HTR-8/SVneo (cell line): ENCODE measurements around the gene MAPKAPK5.
"Not testable (repeated sequence)": the region's sequence is repeated elsewhere in the genome, so short reads cannot be mapped to it uniquely, and the experiment has no call there.

Experiments
- DNase-seq: peaks from one replicate; pipeline ENCODE4 v3.0.0; 2011; ENCODE audit warnings: low spot score, mixed read lengths; ENCODE audit not compliant: insufficient read length
- FAIRE-seq: peaks from 2 replicates; lab custom pipeline; 2011; peaks lifted over from hg19 to GRCh38; lab: Jason Lieb, UNC

Gene MAPKAPK5

GRCh38 chr12:111826316-111826715 is 15.7 kb upstream of the MAPKAPK5 start:
- DNase-seq (no peak), FAIRE-seq (no peak)

- FAIRE-seq (no peak), DNase-seq (no peak)
These were observed 15.0 kb upstream of the MAPKAPK5 start for GRCh38 chr12:111826992-111827391.

GRCh38 chr12:111827907-111828306 is 14.1 kb upstream of the MAPKAPK5 start:
- DNase-seq (no peak), FAIRE-seq (no peak)

- FAIRE-seq (no peak), DNase-seq (no peak)
These were observed 13.6 kb upstream of the MAPKAPK5 start for GRCh38 chr12:111828338-111828979.

- DNase-seq, FAIRE-seq: not testable (repeated sequence)
These were observed 12.4 kb upstream of the MAPKAPK5 start for GRCh38 chr12:111829635-111830034.

GRCh38 chr12:111834740-111835386 is 7.2 kb upstream of the MAPKAPK5 start:
- FAIRE-seq, DNase-seq: not testable (repeated sequence)

- not testable (repeated sequence) for FAIRE-seq, DNase-seq
These were observed 6.4 kb upstream of the MAPKAPK5 start for GRCh38 chr12:111835531-111836181.

- no peak for FAIRE-seq
These were observed 3.7 kb upstream of the MAPKAPK5 start for GRCh38 chr12:111838353-111838752.

GRCh38 chr12:111840807-111841206 is 1.2 kb upstream of the MAPKAPK5 start:
- FAIRE-seq (no peak), DNase-seq (no peak)

More at GRCh38 chr12:111838353-111838752, 3.7 kb upstream of the MAPKAPK5 start:
- no peak for DNase-seq

GRCh38 chr12:111841236-111841749 is 735 bp upstream of the MAPKAPK5 start:
- DNase-seq (peak; percentile 10), FAIRE-seq (no peak)

- FAIRE-seq (no peak), DNase-seq (peak; percentile 17)
These were observed 748 bp downstream of the MAPKAPK5 start for GRCh38 chr12:111842556-111843396.

- DNase-seq = no peak
These were observed 4.0 kb downstream of the MAPKAPK5 start for GRCh38 chr12:111846016-111846415.

GRCh38 chr12:111850526-111850925 is 8.5 kb downstream of the MAPKAPK5 start:
- DNase-seq (no peak), FAIRE-seq (no peak)

More at GRCh38 chr12:111846016-111846415, 4.0 kb downstream of the MAPKAPK5 start:
- no peak for FAIRE-seq

- FAIRE-seq (no peak), DNase-seq (no peak)
These were observed 16.2 kb downstream of the MAPKAPK5 start for GRCh38 chr12:111858186-111858585.

GRCh38 chr12:111858778-111859177 is 16.8 kb downstream of the MAPKAPK5 start:
- no peak for FAIRE-seq
- DNase-seq = no peak

- DNase-seq = no peak
- FAIRE-seq = no peak
These were observed 22.9 kb downstream of the MAPKAPK5 start for GRCh38 chr12:111864913-111865312.

- no peak for FAIRE-seq
- no peak for DNase-seq
These were observed 25.5 kb downstream of the MAPKAPK5 start for GRCh38 chr12:111867531-111867930.

- DNase-seq = no peak
- FAIRE-seq = no peak
These were observed 26.9 kb downstream of the MAPKAPK5 start for GRCh38 chr12:111868676-111869588.

GRCh38 chr12:111869671-111870070 is 27.6 kb downstream of the MAPKAPK5 start:
- DNase-seq (no peak), FAIRE-seq (no peak)
